Pancreas (tissue), 10 donors: ENCODE results near the gene MRPL17. TPM values are rescaled to one million over a fixed set of nuclear protein-coding genes. Genes with fewer than 3 reads are reported as not detected.
A peak's percentile ranks its signal among the peaks of the same experiment; 100 is the strongest.

Experiments used
- ATAC-seq, 4 donors: fragments of 200-7000 bp; cut with Tn5 transposase; one replicate each; pipeline versions ENCODE4 v1.8.0 to v1.9.1; 2020; ENCODE audit warnings: mild to moderate bottlenecking in 4 of 4, moderate library complexity in 4 of 4
- DNase-seq, 6 donors: peaks; one replicate each; pipeline ENCODE4 v3.0.0-alpha.2; 2020
- FAIRE-seq: peaks from 2 replicates; lab custom pipeline; 2012; peaks lifted over from hg19 to GRCh38; lab: Jason Lieb, UNC
- H3K27ac ChIP-seq, 4 donors: fragments of 200-600 bp; sonication (generic); 1 replicate in 3 of 4; 2 replicates in 1 of 4; pipeline versions ENCODE4 v1.5.0 to v1.8.0; 2020
- H3K27me3 ChIP-seq, 4 donors: fragments of 200-600 bp; one replicate each; pipeline ENCODE4 v1.8.0; 2021
- H3K36me3 ChIP-seq, 3 donors: fragments of 200-600 bp; sonication (generic) in 1 of 3; one replicate each; pipeline versions ENCODE4 v1.5.0 to v1.8.0; 2020 to 2021
- H3K4me1 ChIP-seq, 3 donors: fragments of 200-600 bp; one replicate each; pipeline ENCODE4 v1.8.0; 2021
- H3K4me3 ChIP-seq, 4 donors: fragments of 200-600 bp; sonication (generic) in 2 of 4; one replicate each; pipeline versions ENCODE4 v1.5.0 to v1.8.0; 2020 to 2021
- H3K9me3 ChIP-seq, 4 donors: fragments of 200-600 bp; one replicate each; pipeline ENCODE4 v1.8.0; 2021
- CTCF ChIP-seq, 4 donors: fragments of 200-600 bp; sonication (generic) in 3 of 4; IDR thresholded peaks; one replicate each; pipeline versions ENCODE4 v1.5.0 to v1.8.0; 2021; ENCODE audit warnings: antibody characterized with exemption in 4 of 4
- WGBS, 2 donors: extraction: QIAGEN DNeasy Blood & Tissue Kit; methylation state at CpG; one replicate each; pipeline ENCODE4 v1.1.7; 2013; 5-methylcytosine and 5-hydroxymethylcytosine counted together
- intact Hi-C, 3 donors: fragments of 100-400 bp; cut with DNase I; formaldehyde crosslinking; loops; one replicate each; pipeline versions ENCODE4 v1.11.1 to v1.14.2; 2022
- polyA plus RNA-seq, 2 donors: library from polyadenylated mRNA; stranded (reverse); fragments of 200-250 nt; gene quantifications; one replicate each; pipeline ENCODE4 v1.2.3, GENCODE V29; 2013
- total RNA-seq, 6 donors: library from RNA; stranded (reverse); fragmentation: NEBNext Ultra II Directional in 4 of 6; extraction: Animal tissue kit (Norgen Biotek cat#: 25700) in 4 of 6; gene quantifications; one replicate each; pipeline versions ENCODE4 v1.2.1 to v1.2.4, GENCODE V29; 2021 to 2023
- donor health status: healthy with polysubstance abuse.
- donor health status: DM: no; HTN: no; CAD: no; lungs with moderate emphysema.
- donor health status: DM: no; HTN: no; CAD: no.
- donor health status: control.
- donor health status: control.
- donor health status: Bipolar disorder and iron deficiency.
- donor health status: DM: yes; HTN: yes; CAD: no.
- donor health status: DM: no; HTN: no; CAD: no.
- donor health status: DM: no; HTN: no; CAD: no.
- donor health status: DM: yes; HTN: yes; CAD: no.

The MRPL17 gene
- total and polyA plus RNA-seq, 8 donors = 10.6 to 33.8 (median 21.3) TPM

- intact Hi-C loops = no loop called here
- no peaks in the 10 kb centered on the region for H3K36me3 ChIP-seq
- H3K4me3 ChIP-seq = no peak overlapping the region
- H3K4me1 ChIP-seq = no peaks in the 10 kb centered on the region
- no peak overlapping the region for H3K27ac ChIP-seq
- no peaks in the 10 kb centered on the region for H3K27me3 ChIP-seq
- no peak for ATAC-seq
- WGBS, 2 donors = 92 to 97% methylated on average over 2 of the region's 2 CpGs
- TF ChIP-seq CTCF (IDR thresholded peaks at IDR 0.05) = no peak
- no peaks in the 10 kb centered on the region for H3K9me3 ChIP-seq
- DNase-seq = no peak
- no peak for FAIRE-seq
Observed at GRCh38 chr11:6647836-6648235, 35.3 kb downstream of the MRPL17 start.

GRCh38 chr11:6646918-6647679 lies 36.0 kb downstream of the MRPL17 start:
- H3K4me1 ChIP-seq = no peaks in the 10 kb centered on the region
- intact Hi-C loops = no loop called here
- TF ChIP-seq CTCF (IDR thresholded peaks at IDR 0.05) = no peak
- peak in 1 of 6 donors; percentile 11 for DNase-seq
- no peaks in the 10 kb centered on the region for H3K27me3 ChIP-seq
- H3K36me3 ChIP-seq = no peaks in the 10 kb centered on the region
- no peak for FAIRE-seq
- H3K27ac ChIP-seq = peak overlapping the region in 1 of 4 donors; percentile 41
- no peaks in the 10 kb centered on the region for H3K9me3 ChIP-seq
- peak in 3 of 4 donors; percentile 14 to 62 (median 57) for ATAC-seq
- no peak overlapping the region for H3K4me3 ChIP-seq
- WGBS, 2 donors = 74 to 76% methylated on average over 9 of the region's 9 CpGs

- no peaks in the 10 kb centered on the region for H3K27me3 ChIP-seq
- no peaks in the 10 kb centered on the region for H3K36me3 ChIP-seq
- intact Hi-C loops = no loop called here
- DNase-seq (no peak), ATAC-seq (peak in 3 of 4 donors; percentile 28 to 37 (median 31)), FAIRE-seq (no peak)
- H3K4me3 ChIP-seq = no peak overlapping the region
- WGBS, 2 donors = 57 to 76% methylated on average over 3 of the region's 3 CpGs
- H3K9me3 ChIP-seq = no peaks in the 10 kb centered on the region
- TF ChIP-seq CTCF (IDR thresholded peaks at IDR 0.05) = no peak
- no peak overlapping the region for H3K27ac ChIP-seq
- H3K4me1 ChIP-seq = no peaks in the 10 kb centered on the region
Observed at GRCh38 chr11:6646576-6646917, 36.6 kb downstream of the MRPL17 start.

DNA sequence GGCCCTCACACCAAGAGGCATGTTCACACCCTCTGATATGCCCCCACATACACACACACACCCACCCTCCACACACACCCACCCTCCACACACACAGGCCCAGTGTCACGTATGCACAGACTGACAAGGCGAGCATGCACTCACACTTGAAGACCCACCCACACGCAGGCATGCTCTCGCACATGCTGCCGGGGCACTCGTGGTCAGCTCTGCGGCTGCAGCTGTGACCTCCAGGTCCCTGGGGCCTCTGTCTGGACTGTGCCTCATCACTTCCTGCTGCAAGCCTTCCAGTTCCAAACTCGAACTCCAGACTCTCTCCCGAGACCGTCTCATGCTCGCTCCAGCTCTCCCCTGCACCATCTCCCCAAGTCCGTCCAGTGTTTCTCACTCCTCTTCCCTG lies 37.1 kb downstream of the MRPL17 start:
- H3K4me3 ChIP-seq = no peak overlapping the region
- ATAC-seq = peak in 3 of 4 donors; percentile 54 to 58 (median 55)
- peak in 3 of 6 donors; percentile 24 to 52 (median 26) for DNase-seq
- intact Hi-C loops = no loop called here
- 76 to 86% methylated on average over 12 of the region's 12 CpGs for WGBS, 2 donors
- FAIRE-seq = no peak
- H3K27me3 ChIP-seq = no peaks in the 10 kb centered on the region
- no peaks in the 10 kb centered on the region for H3K4me1 ChIP-seq
- no peak overlapping the region for H3K27ac ChIP-seq
- TF ChIP-seq CTCF (IDR thresholded peaks at IDR 0.05) = no peak
- H3K9me3 ChIP-seq = no peaks in the 10 kb centered on the region
- H3K36me3 ChIP-seq = no peaks in the 10 kb centered on the region

DNA sequence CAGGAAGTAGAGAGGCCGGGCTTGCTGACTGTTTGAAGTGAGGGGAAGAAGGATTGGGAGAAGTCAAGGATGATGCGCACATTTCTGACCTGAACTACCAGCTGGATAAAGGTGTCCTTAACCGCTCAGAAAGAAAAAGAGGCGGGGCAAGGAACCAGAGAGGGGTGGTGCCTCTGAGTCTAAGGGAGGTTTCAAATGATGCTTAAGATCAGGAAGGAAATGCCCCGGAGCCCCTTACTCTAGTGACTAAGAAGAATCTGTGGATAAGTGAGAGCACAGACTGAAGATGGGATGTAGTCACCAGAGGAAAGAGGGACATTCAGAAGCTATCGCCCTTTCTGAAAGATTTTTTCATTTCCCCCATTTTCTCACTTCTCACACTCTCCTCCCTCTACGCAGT lies 40.2 kb downstream of the MRPL17 start:
- FAIRE-seq = no peak
- intact Hi-C loops = no loop called here
- Histone ChIP-seq H3K27ac (no peak overlapping the region), H3K9me3 (no peaks in the 10 kb centered on the region), H3K4me3 (no peak overlapping the region), H3K27me3 (no peaks in the 10 kb centered on the region), H3K36me3 (no peaks in the 10 kb centered on the region), H3K4me1 (peaks cover 0 to 7% (median 5%) of the 10 kb centered on the region in 3 donors)
- WGBS, 2 donors = 69 to 75% methylated on average over 7 of the region's 7 CpGs
- ATAC-seq = no peak
- no peak for TF ChIP-seq CTCF (IDR thresholded peaks at IDR 0.05)
- DNase-seq = no peak
